SH-SY5Y (cell line): ENCODE measurements around the gene ASIC4.

ENCODE experiments used
- GATA2 ChIP-seq: IDR thresholded peaks from 2 replicates; pipeline ENCODE4 v1.6.1; 2011; ENCODE audit warnings: mild to moderate bottlenecking, low read depth, low read length
- GATA3 ChIP-seq: IDR thresholded peaks from 2 replicates; pipeline ENCODE4 v1.6.1; 2011; ENCODE audit warnings: low read depth, mild to moderate bottlenecking, low read length, moderate library complexity

ASIC4 gene, protein sequence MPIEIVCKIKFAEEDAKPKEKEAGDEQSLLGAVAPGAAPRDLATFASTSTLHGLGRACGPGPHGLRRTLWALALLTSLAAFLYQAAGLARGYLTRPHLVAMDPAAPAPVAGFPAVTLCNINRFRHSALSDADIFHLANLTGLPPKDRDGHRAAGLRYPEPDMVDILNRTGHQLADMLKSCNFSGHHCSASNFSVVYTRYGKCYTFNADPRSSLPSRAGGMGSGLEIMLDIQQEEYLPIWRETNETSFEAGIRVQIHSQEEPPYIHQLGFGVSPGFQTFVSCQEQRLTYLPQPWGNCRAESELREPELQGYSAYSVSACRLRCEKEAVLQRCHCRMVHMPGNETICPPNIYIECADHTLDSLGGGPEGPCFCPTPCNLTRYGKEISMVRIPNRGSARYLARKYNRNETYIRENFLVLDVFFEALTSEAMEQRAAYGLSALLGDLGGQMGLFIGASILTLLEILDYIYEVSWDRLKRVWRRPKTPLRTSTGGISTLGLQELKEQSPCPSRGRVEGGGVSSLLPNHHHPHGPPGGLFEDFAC

GRCh38 chr2:219514196-219514761 is at the start of gene ASIC4:
TSS of gene ASIC4 (plus strand) at chr2:219514482. CDS start at chr2:219514725, 243 bp downstream.
- TF ChIP-seq GATA3 (no peak), GATA2 (peak; percentile 95)

DNA sequence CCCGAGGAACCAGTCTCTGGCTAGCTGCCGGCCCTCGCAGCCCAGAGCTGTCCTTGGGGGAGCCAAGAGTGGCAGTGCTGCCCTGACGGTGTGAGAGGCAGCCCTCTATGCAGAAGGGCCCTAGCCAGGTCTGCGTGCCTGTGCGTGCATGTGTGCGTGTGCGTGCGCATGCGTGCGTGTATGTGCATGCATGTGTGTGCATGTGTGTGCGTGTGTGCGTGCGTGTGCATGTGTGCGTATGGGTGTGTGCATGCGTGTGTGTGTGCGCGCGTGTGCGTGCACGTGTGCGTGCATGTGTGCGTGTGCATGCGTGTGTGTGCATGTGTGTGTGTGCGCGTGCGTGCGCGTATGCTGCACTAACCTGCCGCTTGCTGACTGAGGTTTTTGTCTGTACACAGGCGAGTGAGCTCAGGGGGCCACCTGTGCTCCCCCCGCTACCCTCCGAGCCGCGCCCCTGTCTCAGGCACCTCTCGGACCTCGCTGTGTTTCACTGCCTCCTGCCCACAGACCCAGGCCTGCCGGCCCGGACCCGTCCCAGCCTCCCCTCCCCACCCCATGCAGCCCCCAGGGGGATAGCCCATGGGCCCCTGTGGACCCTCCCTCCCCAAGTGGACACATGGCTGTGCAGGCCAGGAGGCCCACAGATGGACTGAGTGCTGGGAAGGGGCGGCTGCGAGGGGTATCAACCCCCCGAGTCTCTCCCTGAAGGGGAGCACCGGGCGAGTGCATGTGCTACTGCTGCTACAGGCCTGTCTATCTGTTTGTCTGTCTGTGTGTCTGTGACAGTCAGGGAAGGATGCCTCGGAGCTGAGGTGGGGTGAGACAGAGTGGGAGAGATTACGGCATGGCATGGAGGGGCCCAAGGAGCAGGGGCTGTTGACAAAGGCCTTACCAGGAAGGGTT is 48.4 kb upstream of the ASIC4 start:
- TF ChIP-seq GATA3, result no peak
- TF ChIP-seq GATA2, result no peak

- no peak for TF ChIP-seq GATA2
- no peak for TF ChIP-seq GATA3
Observed at GRCh38 chr2:219466816-219467735, 47.2 kb upstream of the ASIC4 start.

- TF ChIP-seq GATA3, result no peak
- peak; percentile 36; the same call in 1 of the 2 replicates for TF ChIP-seq GATA2
Observed at GRCh38 chr2:219467736-219468075, 46.6 kb upstream of the ASIC4 start.

DNA sequence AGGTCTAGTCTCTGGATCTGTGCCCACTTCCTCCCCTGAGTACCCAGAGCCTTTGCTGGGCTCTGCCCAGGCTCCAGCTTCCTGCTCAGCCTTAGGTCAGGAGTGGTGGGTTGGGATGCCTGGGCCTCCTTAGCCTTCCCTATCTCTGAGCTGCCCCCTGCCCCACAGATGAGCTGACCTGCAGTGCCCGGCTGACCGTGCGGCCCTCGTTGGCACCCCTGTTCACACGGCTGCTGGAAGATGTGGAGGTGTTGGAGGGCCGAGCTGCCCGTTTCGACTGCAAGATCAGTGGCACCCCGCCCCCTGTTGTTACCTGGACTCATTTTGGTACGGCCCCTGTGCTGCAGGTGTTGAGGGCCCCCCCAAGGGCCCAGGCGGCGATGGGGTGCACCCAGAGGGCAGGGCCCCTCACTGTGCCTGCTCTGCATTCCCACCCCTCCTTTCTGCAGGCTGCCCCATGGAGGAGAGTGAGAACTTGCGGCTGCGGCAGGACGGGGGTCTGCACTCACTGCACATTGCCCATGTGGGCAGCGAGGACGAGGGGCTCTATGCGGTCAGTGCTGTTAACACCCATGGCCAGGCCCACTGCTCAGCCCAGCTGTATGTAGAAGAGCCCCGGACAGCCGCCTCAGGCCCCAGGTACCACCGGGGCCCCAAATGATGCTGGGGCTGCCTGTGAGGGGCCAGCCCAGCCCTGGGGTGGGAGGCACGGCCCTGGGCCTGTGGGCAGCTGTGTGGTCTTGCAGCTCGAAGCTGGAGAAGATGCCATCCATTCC is 45.7 kb upstream of the ASIC4 start:
- TF ChIP-seq GATA2 (no peak), GATA3 (no peak)

DNA sequence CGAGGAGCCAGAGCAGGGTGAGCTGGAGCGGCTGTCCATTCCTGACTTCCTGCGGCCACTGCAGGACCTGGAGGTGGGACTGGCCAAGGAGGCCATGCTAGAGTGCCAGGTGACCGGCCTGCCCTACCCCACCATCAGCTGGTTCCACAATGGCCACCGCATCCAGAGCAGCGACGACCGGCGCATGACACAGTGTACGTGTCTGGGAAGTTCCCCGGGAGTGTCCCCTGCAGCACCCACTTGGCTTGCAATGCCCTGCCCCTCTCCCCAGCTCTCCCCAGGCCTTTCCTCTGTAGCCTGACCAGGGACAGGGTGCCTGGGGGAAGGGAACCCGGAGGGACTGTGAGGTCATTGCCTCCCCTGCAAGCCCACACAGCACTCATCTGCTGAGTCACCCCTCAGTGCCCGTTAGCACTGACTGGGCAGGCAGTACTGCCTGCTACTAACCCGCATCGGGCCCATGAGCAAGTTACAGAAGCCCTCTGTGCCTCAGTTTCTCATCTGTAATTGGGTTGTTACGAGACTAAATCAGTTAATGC is 45.0 kb upstream of the ASIC4 start:
- TF ChIP-seq GATA2 (no peak), GATA3 (no peak)

GRCh38 chr2:219470429-219470828 is 43.9 kb upstream of the ASIC4 start:
- TF ChIP-seq GATA2, result no peak
- no peak for TF ChIP-seq GATA3

DNA sequence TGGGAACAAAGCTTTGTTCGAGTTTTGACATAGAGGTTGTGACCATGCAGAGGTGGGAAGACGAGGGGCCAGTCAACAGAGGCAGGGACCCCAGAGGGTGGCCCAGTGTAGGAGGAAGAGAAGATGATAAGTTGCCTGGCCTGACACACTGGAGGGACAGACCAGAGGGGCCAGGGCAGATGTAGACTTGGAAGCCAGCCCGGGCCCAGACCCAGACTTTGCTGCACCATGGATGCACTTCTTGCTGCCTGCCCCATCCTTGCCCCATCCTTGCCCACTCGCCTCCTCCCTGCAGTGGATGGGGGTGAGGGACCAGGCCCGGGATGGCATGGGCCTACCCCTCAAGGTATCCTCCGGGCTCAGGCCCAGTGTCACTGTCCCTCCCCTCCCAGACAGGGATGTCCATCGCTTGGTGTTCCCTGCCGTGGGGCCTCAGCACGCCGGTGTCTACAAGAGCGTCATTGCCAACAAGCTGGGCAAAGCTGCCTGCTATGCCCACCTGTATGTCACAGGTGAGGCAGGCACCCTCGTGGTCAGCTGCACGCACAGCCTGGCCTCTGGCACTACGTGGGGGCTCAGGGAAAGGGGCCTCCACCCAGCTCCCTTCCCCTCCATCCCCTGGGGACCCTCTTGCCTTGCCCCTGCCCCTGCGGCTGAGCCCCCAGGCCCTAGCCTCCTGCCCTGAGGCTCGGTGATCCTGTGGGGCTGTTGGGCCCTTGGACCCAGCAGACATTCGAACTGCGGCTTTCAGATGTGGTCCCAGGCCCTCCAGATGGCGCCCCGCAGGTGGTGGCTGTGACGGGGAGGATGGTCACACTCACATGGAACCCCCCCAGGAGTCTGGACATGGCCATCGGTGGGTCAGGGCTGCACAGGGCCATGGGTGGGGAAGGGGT is 42.6 kb upstream of the ASIC4 start:
- no peak for TF ChIP-seq GATA3

GRCh38 chr2:219472629-219473187 is 41.6 kb upstream of the ASIC4 start:
- TF ChIP-seq GATA2, result no peak
- TF ChIP-seq GATA3, result no peak

- TF ChIP-seq GATA3, result no peak
- no peak for TF ChIP-seq GATA2
Observed at GRCh38 chr2:219473511-219473910, 40.8 kb upstream of the ASIC4 start.
